Cardiac fibroblast (primary cell): ENCODE measurements around the gene ALDH1L2.

Source experiments
- DNase-seq, 2 donors: peaks; one replicate each; pipeline versions ENCODE4 v3.0.0 to v3.0.0-alpha.2; 2010; ENCODE audit warnings: low read depth in 2 of 2
- H3K4me3 ChIP-seq, 2 donors: replicated peaks in 1 of 2; 1 replicate in 1 of 2; 2 replicates in 1 of 2; pipeline ENCODE4 v1.5.1; 2011; ENCODE audit warnings: low read depth in 2 of 2, low read length in 2 of 2, mild to moderate bottlenecking in 2 of 2, moderate library complexity in 1 of 2
- TF ChIP-seq, protein P1 (sequence below): IDR thresholded peaks from one replicate; pipeline ENCODE4 v1.5.1; 2011; ENCODE audit warnings: low read depth, mild to moderate bottlenecking, low read length, inconsistent platforms

ALDH1L2 gene

DNA sequence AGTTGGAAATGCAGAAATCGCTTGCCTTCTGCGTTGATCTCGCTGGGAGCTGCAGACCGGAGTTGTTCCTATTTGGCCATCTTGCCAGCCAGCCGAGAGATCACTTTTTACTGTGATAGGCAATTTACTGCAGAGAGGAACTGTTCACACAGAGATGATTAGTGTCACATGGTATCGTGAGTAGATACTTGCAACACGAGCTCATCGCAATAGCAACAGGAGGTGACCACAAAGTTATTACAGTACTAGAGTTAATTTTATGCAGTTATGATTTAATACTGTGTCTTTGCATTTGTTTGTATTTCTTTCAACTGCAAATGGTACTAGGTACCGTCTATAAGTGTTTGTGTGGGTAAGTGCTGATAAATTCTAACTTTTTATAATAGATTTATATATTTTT is 70.4 kb downstream of the ALDH1L2 start:
- TF ChIP-seq, protein P1, sequence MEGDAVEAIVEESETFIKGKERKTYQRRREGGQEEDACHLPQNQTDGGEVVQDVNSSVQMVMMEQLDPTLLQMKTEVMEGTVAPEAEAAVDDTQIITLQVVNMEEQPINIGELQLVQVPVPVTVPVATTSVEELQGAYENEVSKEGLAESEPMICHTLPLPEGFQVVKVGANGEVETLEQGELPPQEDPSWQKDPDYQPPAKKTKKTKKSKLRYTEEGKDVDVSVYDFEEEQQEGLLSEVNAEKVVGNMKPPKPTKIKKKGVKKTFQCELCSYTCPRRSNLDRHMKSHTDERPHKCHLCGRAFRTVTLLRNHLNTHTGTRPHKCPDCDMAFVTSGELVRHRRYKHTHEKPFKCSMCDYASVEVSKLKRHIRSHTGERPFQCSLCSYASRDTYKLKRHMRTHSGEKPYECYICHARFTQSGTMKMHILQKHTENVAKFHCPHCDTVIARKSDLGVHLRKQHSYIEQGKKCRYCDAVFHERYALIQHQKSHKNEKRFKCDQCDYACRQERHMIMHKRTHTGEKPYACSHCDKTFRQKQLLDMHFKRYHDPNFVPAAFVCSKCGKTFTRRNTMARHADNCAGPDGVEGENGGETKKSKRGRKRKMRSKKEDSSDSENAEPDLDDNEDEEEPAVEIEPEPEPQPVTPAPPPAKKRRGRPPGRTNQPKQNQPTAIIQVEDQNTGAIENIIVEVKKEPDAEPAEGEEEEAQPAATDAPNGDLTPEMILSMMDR, result no peak

DNA sequence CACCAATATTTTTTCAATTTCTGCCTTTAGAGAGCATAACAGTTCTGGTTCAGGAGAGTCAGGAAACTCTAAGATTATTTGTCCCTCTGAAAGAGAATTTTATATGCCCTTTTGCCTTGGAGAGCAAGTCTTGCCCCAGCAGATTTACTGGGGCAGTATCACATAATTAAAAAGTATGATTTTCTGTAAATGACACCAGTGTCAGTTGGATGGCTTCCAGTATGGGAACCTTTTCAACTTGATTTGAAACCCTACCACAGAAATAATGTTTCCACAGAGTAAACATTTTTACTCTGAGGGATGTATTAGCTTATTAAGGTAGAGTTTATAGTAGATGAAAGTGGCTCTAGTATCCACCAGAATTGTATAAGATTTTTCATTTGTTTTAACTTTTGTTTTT is 82.8 kb downstream of the ALDH1L2 start:
- no peak overlapping the region for H3K4me3 ChIP-seq
- no peak for DNase-seq
- TF ChIP-seq, protein P1, result no peak

More for the DNA sequence above, 70.4 kb downstream of the ALDH1L2 start:
- DNase-seq, result no peak
- H3K4me3 ChIP-seq, result no peak overlapping the region

DNA sequence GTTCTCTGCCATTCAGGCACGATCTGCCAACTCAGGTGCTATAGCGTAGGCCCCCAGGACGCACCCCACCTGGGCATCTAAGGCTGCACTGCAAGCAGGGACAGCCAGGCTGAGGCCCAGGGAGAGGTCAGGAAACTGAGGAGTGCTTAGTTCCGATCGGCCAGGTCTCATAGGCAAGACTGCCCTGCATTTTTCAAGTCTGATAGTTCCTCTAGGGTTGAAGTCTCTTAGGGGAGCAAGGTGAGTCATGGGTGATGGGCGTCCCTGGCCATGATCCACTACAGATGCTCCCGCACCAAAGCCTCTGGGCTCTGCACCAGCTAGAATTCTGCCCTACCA is 84.9 kb downstream of the ALDH1L2 start:
- TF ChIP-seq, protein P1, result no peak
- H3K4me3 ChIP-seq, result no peak overlapping the region
- DNase-seq, result no peak

DNA sequence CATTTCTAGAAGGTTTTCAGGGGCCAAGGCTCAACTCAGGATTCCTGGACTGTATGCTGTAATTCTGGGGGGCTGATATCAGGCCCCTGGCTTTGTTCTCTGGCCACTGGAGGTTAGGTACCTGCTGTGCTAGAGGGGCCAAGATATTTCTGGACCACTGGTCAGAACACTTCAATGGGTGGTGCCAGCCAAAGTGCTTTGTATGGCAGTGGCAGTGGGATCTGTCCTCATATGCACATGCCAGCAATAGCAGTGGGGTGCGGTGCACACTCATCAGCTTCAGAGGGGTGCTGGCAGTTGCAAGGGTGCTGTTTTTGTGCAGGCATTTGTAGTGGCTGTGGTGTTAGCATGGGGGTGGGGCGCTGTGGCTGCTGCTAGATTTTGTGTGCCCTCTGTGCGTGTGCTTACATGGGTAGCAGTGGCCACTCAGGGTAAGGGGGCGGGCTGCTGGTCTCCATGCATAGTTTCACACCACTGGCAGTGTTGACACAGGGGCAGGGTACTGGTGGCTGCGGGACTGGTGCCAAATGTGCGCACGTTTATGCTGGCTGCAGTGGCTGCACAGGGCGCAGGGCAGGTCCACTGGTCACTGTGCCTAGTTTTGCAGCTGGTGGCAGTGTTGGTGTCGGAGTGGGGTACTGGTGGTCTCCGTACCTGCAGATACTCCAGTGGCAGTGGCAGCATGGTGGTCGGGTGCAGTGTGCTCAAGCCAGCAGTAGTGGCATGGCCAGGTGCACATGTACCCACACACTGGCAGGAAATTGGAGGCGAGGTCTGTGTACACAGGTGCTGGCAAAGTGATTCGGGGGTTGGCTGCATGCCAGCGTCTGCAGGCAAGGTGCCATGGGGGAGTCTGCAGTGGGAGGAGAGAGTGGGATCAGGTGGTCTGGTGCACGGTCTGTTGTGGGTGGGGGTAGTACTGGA is 85.6 kb downstream of the ALDH1L2 start:
- TF ChIP-seq, protein P1, result no peak
- H3K4me3 ChIP-seq, result no peak overlapping the region
- DNase-seq, result no peak

DNA sequence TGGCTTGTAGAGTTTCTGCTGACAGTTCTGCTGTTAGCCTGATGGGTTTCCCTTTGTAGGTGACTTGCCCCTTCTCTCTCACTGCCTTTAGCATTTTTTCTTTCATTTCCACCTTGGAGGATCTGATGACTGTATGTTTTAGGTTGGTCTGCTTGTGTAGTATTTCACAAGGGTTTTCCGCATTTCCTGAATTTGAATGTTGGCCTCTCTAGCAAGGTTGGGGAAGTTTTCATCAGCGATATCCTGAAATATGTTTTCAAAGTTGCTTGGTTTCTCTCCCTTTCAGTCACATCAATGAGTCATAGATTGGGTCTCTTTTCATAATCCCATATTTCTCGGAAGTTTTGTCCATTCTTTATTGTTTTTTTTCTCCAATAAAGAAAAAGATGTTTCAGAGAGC is 86.7 kb downstream of the ALDH1L2 start:
- no peak overlapping the region for H3K4me3 ChIP-seq
- no peak for DNase-seq
- TF ChIP-seq, protein P1, result no peak

DNA sequence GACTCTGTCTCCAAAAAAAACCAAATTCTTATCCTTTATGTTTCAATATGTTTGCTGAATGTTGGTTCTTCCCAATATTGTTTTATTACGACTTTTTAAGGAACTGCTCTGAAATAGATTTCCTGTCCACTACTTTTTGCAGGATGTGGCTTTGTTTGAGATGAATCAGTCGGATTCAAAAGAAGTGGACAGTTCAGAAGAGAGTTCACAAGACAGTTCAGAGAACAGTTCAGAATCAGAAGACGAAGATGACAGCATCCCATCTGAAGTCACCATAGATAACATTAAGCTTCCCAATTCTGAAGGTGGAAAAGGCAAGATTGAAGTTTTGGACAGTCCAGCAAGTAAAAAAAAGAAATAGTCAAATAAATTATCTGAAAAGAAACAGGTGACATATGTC is 89.9 kb downstream of the ALDH1L2 start:
- H3K4me3 ChIP-seq, result no peak overlapping the region
- TF ChIP-seq, protein P1, result no peak
- no peak for DNase-seq
